IPS-18a (cell line): ENCODE data around the gene TICAM1.
"Not testable (repeated sequence)": the region's sequence is repeated elsewhere in the genome, so short reads cannot be mapped to it uniquely, and the experiment has no call there.

Experiments used
- H3K27ac ChIP-seq: one replicate; pipeline ENCODE4 v1.5.1; 2013; ENCODE audit warnings: low read length
- H3K27me3 ChIP-seq: one replicate; pipeline ENCODE4 v1.6.1; 2013; ENCODE audit warnings: mild to moderate bottlenecking, low read length; ENCODE audit not compliant: control insufficient read depth, insufficient read depth
- H3K36me3 ChIP-seq: one replicate; pipeline ENCODE4 v1.6.1; 2013; ENCODE audit warnings: low read depth, low read length; ENCODE audit not compliant: control insufficient read depth
- H3K4me1 ChIP-seq: one replicate; pipeline ENCODE4 v1.6.1; 2013; ENCODE audit warnings: low read depth, low read length; ENCODE audit not compliant: control insufficient read depth
- H3K4me3 ChIP-seq: one replicate; pipeline ENCODE4 v1.5.1; 2013; ENCODE audit warnings: low read length
- H3K9ac ChIP-seq: one replicate; pipeline ENCODE4 v1.6.1; 2013; ENCODE audit warnings: mild to moderate bottlenecking, low read length, moderate library complexity
- H3K9me3 ChIP-seq: one replicate; pipeline ENCODE4 v1.6.1; 2013; ENCODE audit warnings: low read depth, low read length; ENCODE audit not compliant: control insufficient read depth

Gene TICAM1

GRCh38 chr19:4839192-4839591 is 7.7 kb upstream of the TICAM1 start:
- Histone ChIP-seq H3K9me3 (no peaks in the 10 kb centered on the region), H3K27me3 (no peaks in the 10 kb centered on the region), H3K4me3 (no peak overlapping the region), H3K4me1 (no peaks in the 10 kb centered on the region), H3K36me3 (peaks cover 15% of the 10 kb centered on the region), H3K9ac (no peak overlapping the region), H3K27ac (no peak overlapping the region)

GRCh38 chr19:4832776-4833175 is 1.3 kb upstream of the TICAM1 start:
- no peaks in the 10 kb centered on the region for H3K4me1 ChIP-seq

GRCh38 chr19:4831979-4832340 is 448 bp upstream of the TICAM1 start:
- H3K9ac ChIP-seq, H3K27ac ChIP-seq, H3K9me3 ChIP-seq, H3K36me3 ChIP-seq, H3K4me1 ChIP-seq: not testable (repeated sequence)
- peak overlapping the region; percentile 62 for H3K4me3 ChIP-seq
- peaks cover 21% of the 10 kb centered on the region for H3K27me3 ChIP-seq

More at GRCh38 chr19:4832776-4833175, 1.3 kb upstream of the TICAM1 start:
- Histone ChIP-seq H3K4me3 (no peak overlapping the region), H3K27me3 (peaks cover 21% of the 10 kb centered on the region), H3K9ac (no peak overlapping the region), H3K9me3 (no peaks in the 10 kb centered on the region), H3K36me3 (no peaks in the 10 kb centered on the region), H3K27ac (no peak overlapping the region)

GRCh38 chr19:4830768-4831265 is 695 bp downstream of the TICAM1 start:
- H3K9ac ChIP-seq = no peak overlapping the region
- peak overlapping the region; percentile 62 for H3K4me3 ChIP-seq
- H3K9me3 ChIP-seq = no peaks in the 10 kb centered on the region
- H3K27me3 ChIP-seq = peaks cover 21% of the 10 kb centered on the region
- H3K4me1 ChIP-seq = no peaks in the 10 kb centered on the region
- H3K36me3 ChIP-seq = no peaks in the 10 kb centered on the region
- H3K27ac ChIP-seq = no peak overlapping the region

GRCh38 chr19:4830332-4830731 is 1.2 kb downstream of the TICAM1 start:
- H3K4me1 ChIP-seq = no peaks in the 10 kb centered on the region
- no peaks in the 10 kb centered on the region for H3K36me3 ChIP-seq
- no peaks in the 10 kb centered on the region for H3K9me3 ChIP-seq
- peaks cover 21% of the 10 kb centered on the region for H3K27me3 ChIP-seq
- H3K4me3 ChIP-seq = no peak overlapping the region
- H3K27ac ChIP-seq = no peak overlapping the region
- H3K9ac ChIP-seq = no peak overlapping the region

GRCh38 chr19:4829001-4829712 is 2.4 kb downstream of the TICAM1 start:
- no peak overlapping the region for H3K27ac ChIP-seq
- no peaks in the 10 kb centered on the region for H3K36me3 ChIP-seq
- H3K9ac ChIP-seq = no peak overlapping the region
- H3K4me3 ChIP-seq = no peak overlapping the region
- peaks cover 21% of the 10 kb centered on the region for H3K27me3 ChIP-seq
- H3K9me3 ChIP-seq = no peaks in the 10 kb centered on the region
- H3K4me1 ChIP-seq = no peaks in the 10 kb centered on the region

- H3K36me3 ChIP-seq = no peaks in the 10 kb centered on the region
Measured at GRCh38 chr19:4823577-4823976, 7.9 kb downstream of the TICAM1 start.

GRCh38 chr19:4822354-4822753 is 9.2 kb downstream of the TICAM1 start:
- H3K27me3 ChIP-seq, H3K27ac ChIP-seq, H3K36me3 ChIP-seq, H3K9me3 ChIP-seq, H3K4me3 ChIP-seq, H3K4me1 ChIP-seq, H3K9ac ChIP-seq: not testable (repeated sequence)

More at GRCh38 chr19:4823577-4823976, 7.9 kb downstream of the TICAM1 start:
- Histone ChIP-seq H3K9ac (no peak overlapping the region), H3K4me1 (no peaks in the 10 kb centered on the region), H3K4me3 (no peak overlapping the region), H3K9me3 (no peaks in the 10 kb centered on the region), H3K27ac (no peak overlapping the region), H3K27me3 (no peaks in the 10 kb centered on the region)

- Histone ChIP-seq H3K36me3 (no peaks in the 10 kb centered on the region), H3K4me1 (no peaks in the 10 kb centered on the region)
Measured at GRCh38 chr19:4821265-4821664, 10.2 kb downstream of the TICAM1 start.

GRCh38 chr19:4817467-4818277 is 13.8 kb downstream of the TICAM1 start:
- Histone ChIP-seq H3K4me3 (no peak overlapping the region), H3K27ac (no peak overlapping the region), H3K4me1 (no peaks in the 10 kb centered on the region), H3K9me3 (no peaks in the 10 kb centered on the region), H3K9ac (no peak overlapping the region), H3K27me3 (peaks cover 10% of the 10 kb centered on the region), H3K36me3 (no peaks in the 10 kb centered on the region)

More at GRCh38 chr19:4821265-4821664, 10.2 kb downstream of the TICAM1 start:
- Histone ChIP-seq H3K4me3 (no peak overlapping the region), H3K9me3 (no peaks in the 10 kb centered on the region), H3K9ac (no peak overlapping the region), H3K27me3 (peaks cover 7% of the 10 kb centered on the region), H3K27ac (no peak overlapping the region)

GRCh38 chr19:4816950-4817278 is 14.6 kb downstream of the TICAM1 start:
- Histone ChIP-seq H3K4me3 (no peak overlapping the region), H3K27ac (no peak overlapping the region), H3K4me1 (no peaks in the 10 kb centered on the region), H3K36me3 (no peaks in the 10 kb centered on the region), H3K9ac (no peak overlapping the region), H3K9me3 (no peaks in the 10 kb centered on the region), H3K27me3 (peaks cover 10% of the 10 kb centered on the region)
